ENCODE data around the gene CTSA.

DNA sequence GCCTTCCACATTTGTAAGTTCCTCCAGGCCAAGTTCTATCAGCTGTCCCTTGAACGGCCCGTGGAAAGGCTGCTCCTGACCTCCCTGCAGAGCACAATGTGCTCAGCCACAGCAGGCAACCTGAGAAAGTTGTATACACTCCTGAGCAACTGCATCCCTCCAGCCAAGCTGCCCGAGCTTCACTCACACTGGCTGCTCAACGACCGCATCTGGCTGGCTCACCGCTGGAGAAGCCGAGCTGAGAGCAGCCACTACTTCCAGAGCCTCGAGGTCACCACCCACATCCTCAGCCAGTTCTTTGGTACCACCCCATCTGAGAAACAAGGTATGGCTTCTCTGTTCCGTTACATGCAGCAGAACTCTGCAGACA lies 8.1 kb upstream of the CTSA start:
- no peak for TF ChIP-seq POLR2A (IDR thresholded peaks at IDR 0.05)
- TF ChIP-seq, protein P1, sequence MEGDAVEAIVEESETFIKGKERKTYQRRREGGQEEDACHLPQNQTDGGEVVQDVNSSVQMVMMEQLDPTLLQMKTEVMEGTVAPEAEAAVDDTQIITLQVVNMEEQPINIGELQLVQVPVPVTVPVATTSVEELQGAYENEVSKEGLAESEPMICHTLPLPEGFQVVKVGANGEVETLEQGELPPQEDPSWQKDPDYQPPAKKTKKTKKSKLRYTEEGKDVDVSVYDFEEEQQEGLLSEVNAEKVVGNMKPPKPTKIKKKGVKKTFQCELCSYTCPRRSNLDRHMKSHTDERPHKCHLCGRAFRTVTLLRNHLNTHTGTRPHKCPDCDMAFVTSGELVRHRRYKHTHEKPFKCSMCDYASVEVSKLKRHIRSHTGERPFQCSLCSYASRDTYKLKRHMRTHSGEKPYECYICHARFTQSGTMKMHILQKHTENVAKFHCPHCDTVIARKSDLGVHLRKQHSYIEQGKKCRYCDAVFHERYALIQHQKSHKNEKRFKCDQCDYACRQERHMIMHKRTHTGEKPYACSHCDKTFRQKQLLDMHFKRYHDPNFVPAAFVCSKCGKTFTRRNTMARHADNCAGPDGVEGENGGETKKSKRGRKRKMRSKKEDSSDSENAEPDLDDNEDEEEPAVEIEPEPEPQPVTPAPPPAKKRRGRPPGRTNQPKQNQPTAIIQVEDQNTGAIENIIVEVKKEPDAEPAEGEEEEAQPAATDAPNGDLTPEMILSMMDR (IDR thresholded peaks at IDR 0.05): no peak

All from body of pancreas (tissue), 4 donors.